Rectal smooth muscle tissue (tissue), 1 donor: Measurements from ENCODE around the gene BCL2L12.
A peak's percentile ranks its signal among the peaks of the same experiment; 100 is the strongest.

Experiments
- H3K27ac ChIP-seq: one replicate; pipeline ENCODE4 v1.7.0; 2013; ENCODE audit warnings: low read depth, low read length, inconsistent platforms
- H3K27me3 ChIP-seq: one replicate; pipeline ENCODE4 v1.7.0; 2013; ENCODE audit warnings: low read length; ENCODE audit not compliant: control insufficient read depth, insufficient read depth
- H3K36me3 ChIP-seq: one replicate; pipeline ENCODE4 v1.7.0; 2013; ENCODE audit warnings: low read length; ENCODE audit not compliant: control insufficient read depth, insufficient read depth
- H3K4me1 ChIP-seq: one replicate; pipeline ENCODE4 v1.7.0; 2013; ENCODE audit warnings: low read length; ENCODE audit not compliant: control insufficient read depth, insufficient read depth
- H3K4me3 ChIP-seq: one replicate; pipeline ENCODE4 v1.7.0; 2013; ENCODE audit warnings: low read length
- H3K9ac ChIP-seq: one replicate; pipeline ENCODE4 v1.7.0; 2013; ENCODE audit warnings: low read length

The BCL2L12 gene

GRCh38 chr19:49635530-49636232 lies 30.1 kb upstream of the BCL2L12 start:
- Histone ChIP-seq H3K27ac (no peak overlapping the region), H3K9ac (no peak overlapping the region), H3K4me3 (no peak overlapping the region), H3K27me3 (no peaks in the 10 kb centered on the region), H3K36me3 (no peaks in the 10 kb centered on the region), H3K4me1 (peaks cover 10% of the 10 kb centered on the region)

GRCh38 chr19:49636233-49636932 lies 29.4 kb upstream of the BCL2L12 start:
- H3K27ac ChIP-seq = no peak overlapping the region
- peaks cover 5% of the 10 kb centered on the region for H3K4me1 ChIP-seq
- no peak overlapping the region for H3K4me3 ChIP-seq
- H3K9ac ChIP-seq = no peak overlapping the region
- no peaks in the 10 kb centered on the region for H3K27me3 ChIP-seq
- H3K36me3 ChIP-seq = no peaks in the 10 kb centered on the region

- Histone ChIP-seq H3K4me3 (peak overlapping the region; percentile 68), H3K36me3 (no peaks in the 10 kb centered on the region), H3K9ac (peak overlapping the region; percentile 30), H3K27me3 (no peaks in the 10 kb centered on the region), H3K4me1 (peaks cover 10% of the 10 kb centered on the region), H3K27ac (peak overlapping the region; percentile 70)
These were observed 27.7 kb upstream of the BCL2L12 start for GRCh38 chr19:49637821-49638738.

- H3K4me3 ChIP-seq = peak overlapping the region; percentile 89
- H3K27me3 ChIP-seq = no peaks in the 10 kb centered on the region
- no peaks in the 10 kb centered on the region for H3K36me3 ChIP-seq
- H3K4me1 ChIP-seq = peaks cover 20% of the 10 kb centered on the region
- peak overlapping the region; percentile 91 for H3K9ac ChIP-seq
- H3K27ac ChIP-seq = peak overlapping the region; percentile 100
These were observed 26.2 kb upstream of the BCL2L12 start for GRCh38 chr19:49639401-49640112.

DNA sequence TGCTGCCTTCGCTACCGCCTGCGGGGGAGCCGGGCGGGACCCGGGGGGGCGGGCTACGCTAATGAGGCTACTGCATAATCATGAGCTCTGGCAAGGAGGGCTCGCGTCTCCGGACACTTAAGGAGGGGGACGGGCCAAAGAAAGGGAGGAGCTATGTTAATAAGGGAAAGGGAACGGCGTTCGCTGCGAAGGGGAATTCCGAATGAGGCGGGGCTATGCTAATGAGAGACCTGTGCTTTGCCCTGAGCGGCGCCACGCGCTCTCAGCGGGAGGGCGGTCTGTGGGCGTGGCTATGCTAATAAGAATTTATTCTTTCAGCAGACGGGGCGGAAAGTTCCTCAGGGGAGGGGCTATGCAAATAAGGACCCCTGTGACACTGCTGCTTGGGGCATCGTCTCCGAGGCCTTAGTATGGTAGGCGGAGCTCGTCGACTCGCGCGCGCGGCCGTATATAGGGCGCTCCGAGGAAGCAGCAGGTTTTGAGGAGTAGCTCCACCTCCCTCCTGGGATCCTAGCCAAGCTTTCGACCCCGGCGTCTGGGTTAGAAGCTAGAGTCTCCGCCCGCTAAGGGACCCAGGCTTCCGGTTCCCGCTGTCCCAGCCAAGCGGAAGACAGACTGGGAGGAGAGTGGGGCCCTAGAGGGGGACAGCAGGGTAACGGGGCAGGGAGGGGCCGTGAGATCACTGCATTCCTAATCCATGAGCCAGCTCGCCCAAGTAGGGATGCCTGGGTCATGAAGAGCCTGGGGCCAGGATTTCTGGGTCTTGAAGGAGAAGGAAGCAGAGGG lies 25.4 kb upstream of the BCL2L12 start, which contains the start of gene RRAS:
TSS of gene RRAS (minus strand) at position 31 of the 786 bp plus-strand sequence. CDS start 45 bp downstream, outside the sequence.
- H3K9ac ChIP-seq = peak within 1 kb of the TSS; percentile 96
- H3K4me3 ChIP-seq = peak within 1 kb of the TSS; percentile 89
- peaks cover 20% of the 10 kb centered on the region for H3K4me1 ChIP-seq
- no peaks in the 10 kb centered on the region for H3K36me3 ChIP-seq
- H3K27ac ChIP-seq = peak within 1 kb of the TSS; percentile 100
- no peaks in the 10 kb centered on the region for H3K27me3 ChIP-seq

GRCh38 chr19:49641688-49642491 lies 23.8 kb upstream of the BCL2L12 start, which contains the start of gene SCAF1:
TSS of gene SCAF1 (plus strand) at chr19:49642209. CDS start at chr19:49645027, 2,818 bp downstream.
- Histone ChIP-seq H3K4me1 (peaks cover 20% of the 10 kb centered on the region), H3K9ac (peak within 1 kb of the TSS; percentile 99), H3K4me3 (peak within 1 kb of the TSS; percentile 98), H3K36me3 (peaks cover 7% of the 10 kb centered on the region), H3K27me3 (no peaks in the 10 kb centered on the region), H3K27ac (peak within 1 kb of the TSS; percentile 100)

- Histone ChIP-seq H3K27me3 (no peaks in the 10 kb centered on the region), H3K36me3 (peaks cover 13% of the 10 kb centered on the region), H3K27ac (peak overlapping the region; percentile 91), H3K4me1 (peaks cover 20% of the 10 kb centered on the region), H3K4me3 (peak overlapping the region; percentile 98), H3K9ac (peak overlapping the region; percentile 99)
These were observed 23.2 kb upstream of the BCL2L12 start for GRCh38 chr19:49642492-49643035.

GRCh38 chr19:49643466-49643865 lies 22.3 kb upstream of the BCL2L12 start:
- H3K4me3 ChIP-seq = peak overlapping the region; percentile 18
- H3K9ac ChIP-seq = no peak overlapping the region
- peaks cover 13% of the 10 kb centered on the region for H3K36me3 ChIP-seq
- no peaks in the 10 kb centered on the region for H3K27me3 ChIP-seq
- H3K4me1 ChIP-seq = peaks cover 17% of the 10 kb centered on the region
- no peak overlapping the region for H3K27ac ChIP-seq

- Histone ChIP-seq H3K4me1 (peaks cover 14% of the 10 kb centered on the region), H3K36me3 (peaks cover 15% of the 10 kb centered on the region), H3K9ac (no peak overlapping the region), H3K27me3 (no peaks in the 10 kb centered on the region), H3K4me3 (no peak overlapping the region), H3K27ac (no peak overlapping the region)
These were observed 20.1 kb upstream of the BCL2L12 start for GRCh38 chr19:49645592-49645991.

- peaks cover 16% of the 10 kb centered on the region for H3K36me3 ChIP-seq
- no peak overlapping the region for H3K9ac ChIP-seq
- H3K4me1 ChIP-seq = peaks cover 14% of the 10 kb centered on the region
- no peak overlapping the region for H3K4me3 ChIP-seq
- no peak overlapping the region for H3K27ac ChIP-seq
- H3K27me3 ChIP-seq = no peaks in the 10 kb centered on the region
These were observed 19.7 kb upstream of the BCL2L12 start for GRCh38 chr19:49645995-49646394.
